HTERT RPE-1 (cell line): Measurements from ENCODE around the gene MAPKAP1.

ENCODE experiments used
- in situ Hi-C: fragments of 300-500 bp; cut with MboI; formaldehyde crosslinking; loops from 4 replicates; pipeline ENCODE4 v1.14.3; 2020; ENCODE audit warnings: low sequenced_read_pairs

The MAPKAP1 gene

DNA sequence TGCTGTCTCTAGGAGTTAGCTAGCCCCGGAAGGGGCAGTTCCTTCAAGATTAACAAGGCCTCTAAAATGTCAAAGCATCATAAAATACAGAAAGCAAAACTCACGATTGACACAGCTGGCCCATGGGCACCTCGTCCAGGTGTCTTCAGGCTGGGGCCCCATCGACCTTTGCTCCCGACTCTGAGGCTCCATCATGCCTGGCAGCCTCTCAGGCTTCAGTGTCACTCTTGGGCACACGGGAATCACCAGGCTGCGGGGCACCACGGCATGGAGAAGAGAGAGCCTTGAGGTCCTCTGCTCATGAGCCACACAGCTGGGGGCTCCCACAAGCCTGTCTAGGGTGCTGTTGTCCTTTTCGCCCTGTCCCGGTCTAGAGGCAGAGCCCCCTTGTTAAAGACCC is 284.2 kb downstream of the MAPKAP1 start:
- in situ Hi-C loops = no loop called here

DNA sequence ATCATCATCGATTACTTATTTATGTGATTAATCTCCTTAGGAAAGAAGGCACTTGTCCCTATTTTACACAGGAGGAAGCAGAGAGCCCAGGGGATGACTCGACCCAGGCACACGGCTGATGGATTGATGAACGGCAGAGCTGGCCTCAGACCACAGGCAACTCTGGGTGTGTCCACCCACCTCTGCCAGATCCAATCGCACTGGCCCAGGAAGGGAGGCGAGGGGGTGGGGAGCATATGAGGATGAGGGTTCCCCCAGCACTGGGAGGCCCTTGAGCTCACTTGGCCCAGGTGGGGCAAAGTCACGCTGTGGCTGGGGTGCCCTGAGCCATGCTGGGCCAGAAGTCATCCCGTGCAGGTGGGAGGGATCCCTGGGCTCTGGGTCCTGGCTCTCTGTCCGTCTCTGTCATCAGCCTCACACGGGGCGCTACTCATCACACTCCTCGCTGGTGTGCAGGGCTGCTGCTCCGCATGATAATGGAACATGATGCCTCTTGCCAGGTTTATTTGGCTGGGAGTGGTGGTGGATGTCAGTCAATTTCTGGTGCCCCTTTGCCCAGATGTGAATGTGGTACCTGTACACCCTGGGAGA is 285.3 kb downstream of the MAPKAP1 start:
- in situ Hi-C loops = no loop called here

- in situ Hi-C loops = no loop called here
These were observed 285.8 kb downstream of the MAPKAP1 start for GRCh38 chr9:125421166-125421565.

DNA sequence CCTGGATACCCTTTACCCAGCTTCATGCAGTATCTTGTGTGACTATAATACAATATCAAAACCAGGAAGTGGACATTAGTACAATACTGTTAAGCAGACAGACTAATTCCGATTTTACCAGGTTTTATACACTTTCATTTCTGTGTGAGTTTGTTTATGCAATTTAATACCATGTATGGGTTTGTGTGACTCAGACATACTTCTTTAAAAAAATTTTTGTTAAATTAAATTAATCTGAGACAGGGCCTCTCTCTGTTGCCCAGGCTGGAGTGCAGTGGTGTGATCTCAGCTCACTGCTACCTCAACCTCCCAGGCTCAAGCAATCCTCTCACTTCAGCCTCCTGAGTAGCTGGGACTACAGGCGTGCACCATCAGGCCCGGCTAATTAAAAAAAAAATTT is 288.6 kb downstream of the MAPKAP1 start:
- in situ Hi-C loops = no loop called here

DNA sequence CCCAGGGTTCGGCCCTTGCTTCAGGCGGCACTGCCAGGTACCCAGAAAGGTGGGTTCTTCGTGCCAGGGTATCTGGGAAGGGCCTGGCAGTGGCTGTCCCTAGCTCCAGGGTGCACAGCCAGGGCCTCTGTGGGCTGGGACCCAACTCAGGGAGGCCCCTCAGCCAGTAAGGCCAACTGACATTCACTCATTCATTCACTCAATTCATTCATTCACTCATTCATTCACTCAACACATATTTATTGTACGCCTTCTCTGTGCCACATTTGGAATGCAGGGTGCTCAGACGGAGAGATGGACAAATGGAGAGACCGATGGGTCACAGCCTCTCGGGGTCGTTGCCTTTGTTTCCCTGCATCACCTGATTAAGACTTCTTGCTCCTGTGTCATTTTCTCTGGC is 290.5 kb downstream of the MAPKAP1 start:
- in situ Hi-C loops = no loop called here

DNA sequence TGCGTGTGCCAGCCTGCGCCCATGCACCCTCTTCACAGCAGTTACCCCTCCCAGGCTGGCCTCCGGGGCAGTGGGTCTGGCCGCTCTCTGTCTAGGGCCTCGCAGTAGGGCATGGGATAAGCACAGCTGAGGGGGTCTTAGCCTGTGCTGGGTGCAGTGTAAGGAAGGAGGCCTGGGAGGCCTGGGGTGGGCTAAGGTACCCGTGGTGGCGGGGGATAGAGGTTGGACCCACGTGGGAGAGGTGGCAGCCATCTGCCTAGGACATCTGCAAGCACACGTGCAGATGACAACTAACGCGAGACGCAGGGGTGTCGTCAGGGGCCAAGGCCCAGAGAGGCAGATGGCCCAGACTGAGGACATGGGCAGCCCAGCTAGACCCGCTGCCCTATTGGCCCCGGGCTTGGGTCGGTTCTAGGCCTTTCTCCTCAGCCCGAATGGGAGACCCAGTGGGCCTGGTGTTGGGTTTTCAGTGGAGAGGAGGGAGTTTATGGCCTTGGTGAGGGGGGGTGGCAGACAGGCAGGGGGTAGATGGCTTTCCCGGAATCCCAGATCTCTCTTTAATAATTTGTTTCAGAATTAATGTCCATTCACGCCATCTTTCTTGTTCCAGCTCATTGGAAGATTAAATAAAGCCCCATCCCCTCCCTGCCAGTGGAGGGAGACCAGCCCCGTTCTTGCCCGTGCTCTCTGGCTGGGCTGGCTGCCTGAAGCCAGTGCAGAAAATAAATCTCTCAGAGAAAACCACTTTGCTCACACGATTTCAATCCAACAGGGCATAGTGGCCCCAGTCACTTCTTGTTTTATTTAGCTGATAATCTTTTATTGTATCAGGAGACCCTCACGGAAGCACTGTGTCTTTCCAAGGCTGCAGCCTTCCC is 291.2 kb downstream of the MAPKAP1 start:
- in situ Hi-C loops = no loop called here

DNA sequence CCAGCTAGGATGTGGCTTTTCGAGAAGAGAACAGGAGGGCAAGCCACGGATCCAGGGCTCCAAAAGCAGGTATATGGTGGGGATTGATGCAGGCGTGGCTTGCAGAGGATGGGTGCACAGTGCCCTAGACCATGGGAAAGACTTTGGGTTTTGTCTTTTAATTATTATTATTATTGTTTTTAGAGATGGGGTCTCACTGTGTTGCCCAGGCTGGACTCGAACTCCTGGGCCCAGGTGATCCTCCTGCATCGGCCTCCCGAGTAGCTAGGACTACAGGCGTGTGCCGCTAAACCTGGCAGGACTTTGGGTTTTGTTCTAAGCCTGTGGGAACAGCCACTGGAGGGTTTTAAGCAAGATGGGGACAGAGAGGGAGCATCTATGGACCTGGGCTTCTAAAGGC is 293.4 kb downstream of the MAPKAP1 start:
- in situ Hi-C loops = no loop called here

DNA sequence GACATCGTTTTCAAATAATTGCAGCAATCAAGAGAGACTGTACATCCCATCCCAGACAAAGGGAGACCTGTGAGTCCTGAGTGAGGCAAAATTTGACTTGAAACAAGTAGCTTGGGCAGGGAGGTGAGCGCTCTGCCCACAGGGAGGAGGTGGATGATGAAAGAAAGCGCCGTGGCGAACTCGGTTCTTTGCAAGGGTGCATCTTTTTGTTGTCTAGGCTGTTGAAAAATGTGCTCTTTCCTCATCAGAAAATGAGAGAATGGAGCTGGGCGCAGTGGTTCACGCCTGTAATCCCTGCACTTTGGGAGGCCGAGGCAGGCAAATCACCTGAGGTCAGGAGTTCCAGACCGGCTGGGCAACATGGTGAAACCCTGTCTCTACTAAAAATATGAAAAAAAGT is 294.8 kb downstream of the MAPKAP1 start:
- in situ Hi-C loops = no loop called here

DNA sequence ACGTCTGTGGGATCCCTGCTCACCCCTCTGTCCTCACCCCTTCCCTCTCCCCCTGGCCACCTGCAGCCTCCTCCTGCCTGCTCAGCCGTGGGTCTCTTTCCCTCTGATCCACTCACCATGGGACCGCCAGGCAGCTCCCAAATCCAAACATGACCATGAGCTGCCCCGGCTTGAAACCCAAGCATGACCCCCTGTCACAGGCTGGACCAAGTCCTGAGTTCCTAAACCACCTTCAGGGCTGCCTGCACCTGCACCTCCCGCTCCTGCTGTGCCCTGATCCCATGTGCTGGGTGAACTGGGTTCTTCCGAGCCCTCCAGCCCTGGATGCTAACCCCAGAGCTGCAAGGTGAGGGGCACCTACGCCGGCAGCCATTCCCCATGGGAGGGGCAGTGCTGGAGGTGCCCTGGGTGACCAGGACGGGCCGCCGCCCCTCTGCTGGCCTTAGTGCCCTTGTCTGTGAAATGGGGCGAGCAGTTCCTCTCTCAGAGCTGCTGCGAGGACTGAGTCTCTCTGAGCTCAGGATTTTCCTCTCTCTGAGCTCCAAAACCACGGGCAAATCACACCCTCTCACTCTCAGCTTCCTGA is 295.7 kb downstream of the MAPKAP1 start:
- in situ Hi-C loops = no loop called here

DNA sequence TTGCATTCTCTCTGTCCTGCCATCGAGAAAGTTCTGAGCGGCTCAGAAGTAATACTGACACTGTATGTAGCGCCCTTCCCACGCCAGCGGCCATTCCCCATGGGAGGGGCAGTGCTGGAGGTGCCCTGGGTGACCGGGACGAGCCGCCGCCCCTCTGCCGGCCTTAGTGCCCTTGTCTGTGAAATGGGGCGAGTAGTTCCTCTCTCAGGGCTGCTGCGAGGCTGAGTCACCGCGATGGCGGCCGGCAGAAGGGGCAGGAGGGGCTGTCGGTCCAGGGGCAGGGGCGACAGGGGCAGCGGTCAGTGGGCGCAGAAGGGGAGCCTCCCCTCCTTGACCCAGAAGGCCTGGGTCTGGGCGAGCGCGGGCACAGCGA is 296.5 kb downstream of the MAPKAP1 start:
- in situ Hi-C loops = no loop called here

DNA sequence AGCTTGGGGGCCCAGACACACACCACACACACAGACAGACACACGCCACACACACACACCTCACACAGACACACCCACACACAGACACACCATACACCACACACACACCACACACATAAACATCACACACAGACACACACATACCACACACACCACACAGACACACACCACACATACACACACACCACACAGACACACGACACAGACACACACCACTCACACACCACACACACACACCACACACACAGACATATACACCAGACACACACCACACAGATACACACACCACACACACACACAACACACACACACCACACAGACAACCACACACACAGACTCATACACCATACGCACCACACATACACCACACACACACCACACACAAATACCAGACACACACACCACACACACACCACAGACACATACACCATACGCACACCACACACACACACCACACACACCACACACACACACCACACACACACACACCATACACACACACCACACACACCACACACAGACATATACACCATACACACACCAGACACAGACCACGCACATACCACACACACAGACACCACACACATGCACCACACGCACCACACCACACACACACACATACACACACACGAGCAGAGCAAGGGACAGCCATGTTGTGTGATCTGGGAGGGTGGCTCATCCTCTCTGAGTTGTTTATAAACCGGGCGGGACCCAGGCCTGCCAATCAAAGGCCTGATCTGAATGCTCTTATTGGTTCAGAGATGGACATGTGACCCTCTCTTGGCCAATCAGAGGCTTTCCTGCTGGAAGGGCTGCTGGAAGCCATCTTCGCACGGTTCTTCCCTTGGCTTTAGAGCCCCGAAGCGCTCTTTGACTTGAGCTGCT is 297.1 kb downstream of the MAPKAP1 start:
- in situ Hi-C loops = no loop called here

DNA sequence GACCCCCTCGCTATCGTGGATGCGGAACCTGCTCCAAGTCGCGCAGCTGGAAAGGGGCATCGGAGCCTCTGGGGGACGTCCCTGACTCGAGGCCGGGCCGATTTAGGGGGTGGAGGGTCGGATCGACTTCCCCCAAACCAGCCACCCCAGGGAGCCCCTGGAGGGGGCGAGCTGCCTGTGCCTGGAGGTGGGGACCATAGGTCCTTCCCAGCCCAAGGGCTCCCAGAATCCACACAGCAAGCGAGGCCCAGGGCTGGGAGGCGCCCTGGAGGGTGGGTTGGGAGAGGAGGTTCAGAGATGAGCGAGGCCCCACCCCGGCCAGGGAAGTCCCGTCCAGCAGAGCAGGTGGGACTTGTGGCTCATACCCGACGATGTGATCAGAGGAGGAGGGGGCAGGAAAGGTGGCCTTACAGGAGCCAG is 297.8 kb downstream of the MAPKAP1 start:
- in situ Hi-C loops = no loop called here

GRCh38 chr9:125407974-125408900 is 298.8 kb downstream of the MAPKAP1 start:
- in situ Hi-C loops = no loop called here

DNA sequence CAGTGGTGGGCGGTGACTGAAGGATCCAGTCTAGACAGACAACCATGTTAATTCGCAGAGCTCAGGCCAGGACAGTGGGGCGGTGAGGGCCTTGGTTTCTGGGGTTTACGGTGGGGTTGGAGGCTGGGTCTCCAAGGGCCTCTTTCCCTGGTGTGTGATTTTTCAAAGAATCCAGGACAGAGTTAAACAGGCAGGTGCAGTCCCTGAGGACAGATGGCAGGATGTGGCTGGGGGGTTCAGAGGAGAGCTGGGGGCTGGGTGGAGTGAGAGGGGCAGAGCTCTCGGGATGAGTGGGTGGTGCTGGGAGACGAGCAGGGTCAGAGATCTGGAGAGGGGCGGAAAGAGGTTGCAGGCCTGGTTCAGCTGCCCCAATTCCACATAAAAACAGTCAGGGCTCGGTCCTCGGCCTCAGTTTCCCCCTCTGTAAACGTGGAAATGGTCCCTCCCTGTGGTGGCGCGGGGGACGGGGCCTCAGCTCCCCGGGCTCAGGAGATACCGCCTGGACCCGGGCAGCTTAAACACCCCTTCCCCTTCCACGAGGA is 299.5 kb downstream of the MAPKAP1 start:
- in situ Hi-C loops = no loop called here

DNA sequence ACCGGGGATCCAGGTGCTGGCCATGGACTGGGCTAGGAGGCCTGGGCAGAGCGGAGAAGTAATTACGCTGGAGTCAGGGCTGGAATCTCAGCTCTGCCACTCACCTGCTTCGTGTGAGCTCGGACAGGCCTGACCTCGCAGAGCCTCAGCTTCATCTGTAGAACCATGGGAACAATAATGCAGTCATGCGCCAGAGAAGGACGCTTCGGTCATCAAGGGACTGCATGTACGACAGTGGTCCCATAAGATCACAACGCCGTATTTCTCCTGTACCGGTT is 300.3 kb downstream of the MAPKAP1 start:
- in situ Hi-C loops = no loop called here

DNA sequence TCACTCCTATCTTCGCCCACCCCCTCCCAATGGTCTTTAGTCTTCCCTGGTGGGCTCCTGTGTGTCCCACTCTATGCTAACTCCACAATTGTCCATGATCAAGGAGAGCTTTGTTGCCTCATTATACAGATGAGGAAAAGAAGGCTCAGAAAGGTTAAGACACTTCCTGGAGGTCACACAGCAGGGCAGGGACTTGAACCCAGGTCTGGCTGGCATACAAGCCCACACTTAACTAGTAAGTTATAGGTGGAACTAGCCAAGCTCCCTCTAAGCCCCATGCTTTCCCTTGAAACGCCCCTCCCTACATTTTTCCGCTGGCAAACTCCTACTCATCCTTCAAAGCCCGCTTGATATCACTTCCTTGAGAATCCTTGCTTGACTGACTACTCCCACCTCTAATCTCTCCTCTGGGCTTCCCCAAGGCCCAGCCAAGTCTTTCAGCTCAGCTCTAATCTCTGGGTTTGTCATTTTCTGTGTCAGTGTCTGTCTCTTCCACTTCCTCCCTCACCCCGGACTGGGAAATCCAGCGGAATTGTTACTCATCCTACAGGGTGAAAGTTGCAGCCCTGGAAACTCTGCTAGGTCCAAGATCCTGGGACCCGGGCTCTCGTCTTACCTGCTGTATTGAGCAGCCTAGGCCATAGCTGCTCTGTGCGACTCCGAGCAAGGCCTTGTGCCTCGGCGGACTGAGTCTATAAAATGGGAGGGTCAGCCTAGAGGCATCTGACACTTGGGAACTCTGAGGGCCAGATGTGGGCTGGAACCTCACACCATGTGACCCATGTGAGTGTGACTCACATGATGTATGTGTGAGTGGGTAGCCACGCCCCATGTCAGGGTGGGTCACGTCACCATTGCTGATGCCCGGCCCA is 300.8 kb downstream of the MAPKAP1 start:
- in situ Hi-C loops = no loop called here

DNA sequence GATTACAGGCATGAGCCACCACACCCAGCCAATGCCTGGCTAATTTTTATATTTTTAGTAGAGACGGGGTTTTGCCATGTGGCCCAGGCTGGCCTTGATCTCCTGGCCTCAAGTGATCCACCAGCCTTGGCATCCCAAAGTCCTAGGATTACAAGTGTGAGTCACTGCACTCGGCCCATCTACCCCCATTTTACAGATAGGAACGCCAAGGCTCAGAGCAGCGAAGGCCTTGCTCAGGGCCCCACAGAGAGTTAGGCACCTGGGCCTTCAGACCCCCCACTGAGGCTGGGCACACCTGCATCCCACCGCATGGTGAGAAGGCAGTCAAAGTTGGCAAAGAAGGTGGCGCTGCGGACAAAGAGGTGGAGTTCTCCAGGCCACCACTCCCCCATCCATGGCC is 302.3 kb downstream of the MAPKAP1 start:
- in situ Hi-C loops = no loop called here

GRCh38 chr9:125400725-125401716 is 306.0 kb downstream of the MAPKAP1 start:
- in situ Hi-C loops = no loop called here
